Chondrocyte (in vitro differentiated cells): ENCODE measurements around the gene ASB4. TPM values are rescaled to one million over a fixed set of nuclear protein-coding genes. Genes with fewer than 3 reads are reported as not detected.

Experiments
- DNase-seq: peaks from one replicate; pipeline ENCODE4 v3.0.0; 2021; ENCODE audit warnings: mixed read lengths, low spot score
- H3K27ac Mint-ChIP-seq: one replicate; pipeline ENCODE4 v1.8.0; 2021; ENCODE audit warnings: mild to moderate bottlenecking, moderate library complexity, mixed read lengths; ENCODE audit not compliant: unreplicated experiment
- H3K27me3 Mint-ChIP-seq: 2 replicates; pipeline ENCODE4 v1.8.0; 2021; ENCODE audit warnings: low read depth, mixed read lengths
- H3K36me3 Mint-ChIP-seq: 2 replicates; pipeline ENCODE4 v1.8.0; 2021; ENCODE audit warnings: low read depth, mixed read lengths
- H3K4me1 Mint-ChIP-seq: 2 replicates; pipeline ENCODE4 v1.8.0; 2021; ENCODE audit warnings: low read depth, mild to moderate bottlenecking, mixed read lengths
- H3K4me3 Mint-ChIP-seq: one replicate; pipeline ENCODE4 v1.8.0; 2021; ENCODE audit warnings: mild to moderate bottlenecking, moderate library complexity, mixed read lengths; ENCODE audit not compliant: unreplicated experiment
- H3K9me3 Mint-ChIP-seq: 2 replicates; pipeline ENCODE4 v1.8.0; 2021; ENCODE audit warnings: low read depth, mixed read lengths
- total RNA-seq: library from RNA; stranded (reverse); gene quantifications from 3 replicates; pipeline ENCODE4 v1.2.1, GENCODE V29; 2021
- TF ChIP-seq, protein P1 (sequence below): fragments of 200-600 bp; sonication (generic); IDR thresholded peaks from 2 replicates; pipeline ENCODE4 v1.5.0; 2021; ENCODE audit warnings: antibody characterized with exemption, mild to moderate bottlenecking, moderate library complexity

ASB4 gene
- total RNA-seq, 1 donor from 2014 or later: not detected

- Mint-ChIP-seq H3K4me3 (no peak overlapping the region), H3K27me3 (peaks cover 10% of the 10 kb centered on the region), H3K9me3 (no peaks in the 10 kb centered on the region), H3K27ac (no peak overlapping the region), H3K36me3 (no peaks in the 10 kb centered on the region), H3K4me1 (no peaks in the 10 kb centered on the region)
- DNase-seq: no peak
- TF ChIP-seq, protein P1, sequence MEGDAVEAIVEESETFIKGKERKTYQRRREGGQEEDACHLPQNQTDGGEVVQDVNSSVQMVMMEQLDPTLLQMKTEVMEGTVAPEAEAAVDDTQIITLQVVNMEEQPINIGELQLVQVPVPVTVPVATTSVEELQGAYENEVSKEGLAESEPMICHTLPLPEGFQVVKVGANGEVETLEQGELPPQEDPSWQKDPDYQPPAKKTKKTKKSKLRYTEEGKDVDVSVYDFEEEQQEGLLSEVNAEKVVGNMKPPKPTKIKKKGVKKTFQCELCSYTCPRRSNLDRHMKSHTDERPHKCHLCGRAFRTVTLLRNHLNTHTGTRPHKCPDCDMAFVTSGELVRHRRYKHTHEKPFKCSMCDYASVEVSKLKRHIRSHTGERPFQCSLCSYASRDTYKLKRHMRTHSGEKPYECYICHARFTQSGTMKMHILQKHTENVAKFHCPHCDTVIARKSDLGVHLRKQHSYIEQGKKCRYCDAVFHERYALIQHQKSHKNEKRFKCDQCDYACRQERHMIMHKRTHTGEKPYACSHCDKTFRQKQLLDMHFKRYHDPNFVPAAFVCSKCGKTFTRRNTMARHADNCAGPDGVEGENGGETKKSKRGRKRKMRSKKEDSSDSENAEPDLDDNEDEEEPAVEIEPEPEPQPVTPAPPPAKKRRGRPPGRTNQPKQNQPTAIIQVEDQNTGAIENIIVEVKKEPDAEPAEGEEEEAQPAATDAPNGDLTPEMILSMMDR: no peak
Observed at GRCh38 chr7:95534796-95535195, 49.1 kb downstream of the ASB4 start.

DNA sequence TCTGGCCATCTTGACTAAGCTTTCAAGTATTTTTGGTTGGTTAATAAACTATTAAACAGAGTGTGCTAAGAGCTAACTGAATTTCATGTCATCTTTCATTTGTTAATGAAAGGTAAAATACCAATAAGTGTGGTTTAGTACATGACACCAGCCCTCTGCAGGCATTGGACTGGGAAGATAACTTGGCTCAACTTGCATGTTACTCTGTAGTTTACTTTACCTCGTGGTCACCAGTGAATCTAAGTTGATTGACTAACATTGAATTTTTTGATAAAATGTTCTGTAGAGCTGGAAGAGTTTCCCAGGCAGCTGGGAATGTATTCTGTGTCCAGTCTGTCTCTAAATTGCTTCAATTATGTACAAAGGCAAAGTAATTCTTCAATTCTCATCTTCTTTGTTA lies 49.9 kb downstream of the ASB4 start:
- H3K27me3 Mint-ChIP-seq: peaks cover 12% of the 10 kb centered on the region
- H3K9me3 Mint-ChIP-seq: no peaks in the 10 kb centered on the region
- DNase-seq: no peak
- TF ChIP-seq, protein P1: no peak
- no peak overlapping the region for H3K27ac Mint-ChIP-seq
- no peaks in the 10 kb centered on the region for H3K36me3 Mint-ChIP-seq
- no peak overlapping the region for H3K4me3 Mint-ChIP-seq
- H3K4me1 Mint-ChIP-seq: no peaks in the 10 kb centered on the region

DNA sequence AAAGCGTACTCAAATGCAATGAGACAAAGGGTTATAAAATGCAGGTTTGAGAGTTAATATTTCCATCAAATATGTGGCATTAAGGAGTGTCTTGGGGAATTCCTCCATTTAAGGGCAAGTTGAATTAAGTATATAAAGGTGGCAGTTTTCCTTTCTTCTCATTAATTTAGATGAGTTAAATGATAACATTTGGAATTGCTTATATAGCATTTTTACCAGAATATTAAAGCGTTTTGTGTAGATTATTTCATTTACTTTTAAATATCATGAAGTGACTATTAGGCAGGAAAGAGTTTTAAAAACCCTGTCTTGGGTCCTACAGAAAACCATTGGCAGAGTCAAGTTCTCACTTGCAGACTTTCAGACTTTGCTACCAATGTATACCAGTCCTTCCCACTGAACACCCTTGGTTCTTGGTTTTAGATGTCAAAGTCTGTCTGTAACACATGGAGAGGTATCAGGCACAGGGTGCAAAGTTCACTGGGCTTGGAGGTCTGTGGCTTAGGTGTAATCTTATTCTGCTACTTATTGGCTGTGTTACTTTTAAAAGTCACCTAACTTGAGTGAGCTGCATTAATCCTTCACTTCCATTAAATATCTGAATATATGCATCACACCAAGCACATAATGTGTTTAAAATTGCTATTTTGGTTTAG lies 51.0 kb downstream of the ASB4 start:
- Mint-ChIP-seq H3K4me1 (no peaks in the 10 kb centered on the region), H3K27me3 (peaks cover 14% of the 10 kb centered on the region), H3K9me3 (no peaks in the 10 kb centered on the region), H3K27ac (no peak overlapping the region), H3K4me3 (no peak overlapping the region), H3K36me3 (no peaks in the 10 kb centered on the region)
- no peak for DNase-seq
- TF ChIP-seq, protein P1: no peak

GRCh38 chr7:95537468-95537867 lies 51.7 kb downstream of the ASB4 start:
- Mint-ChIP-seq H3K4me1 (no peaks in the 10 kb centered on the region), H3K4me3 (no peak overlapping the region), H3K27ac (no peak overlapping the region), H3K36me3 (no peaks in the 10 kb centered on the region), H3K9me3 (no peaks in the 10 kb centered on the region), H3K27me3 (peaks cover 14% of the 10 kb centered on the region)
- no peak for DNase-seq
- TF ChIP-seq, protein P1: no peak

- Mint-ChIP-seq H3K4me3 (no peak overlapping the region), H3K36me3 (no peaks in the 10 kb centered on the region), H3K27ac (no peak overlapping the region), H3K27me3 (peaks cover 12% of the 10 kb centered on the region), H3K4me1 (no peaks in the 10 kb centered on the region), H3K9me3 (no peaks in the 10 kb centered on the region)
- no peak for DNase-seq
- TF ChIP-seq, protein P1: no peak
Observed at GRCh38 chr7:95539426-95539825, 53.7 kb downstream of the ASB4 start.
